Measurements from ENCODE around the gene CHST2.

DNA sequence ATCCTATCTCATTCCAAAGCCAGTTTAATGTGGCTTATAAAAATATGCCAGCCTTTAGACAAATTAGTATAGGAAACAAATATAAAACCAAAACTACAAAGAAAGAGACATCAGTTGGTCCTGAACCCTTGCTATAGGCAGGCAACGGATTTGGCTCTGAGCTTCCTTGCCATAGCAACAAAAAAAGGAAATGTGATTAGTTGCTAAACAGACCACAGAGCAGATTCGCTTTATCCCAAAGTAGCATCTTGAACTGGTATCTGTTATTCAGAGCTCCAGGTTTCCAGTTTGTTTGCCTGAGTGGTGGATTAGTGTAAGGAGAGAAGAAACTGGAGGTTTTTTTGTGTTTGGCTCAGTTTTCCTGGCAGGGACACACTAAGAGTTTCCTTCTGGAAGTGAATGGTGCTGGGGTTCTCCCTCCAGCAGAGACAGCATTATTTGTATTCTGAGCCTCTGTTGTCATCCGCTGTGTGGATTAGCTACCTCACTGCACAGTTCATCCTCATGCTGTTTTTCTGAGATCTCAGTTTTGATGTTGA, 44.1 kb downstream of the CHST2 start:
- TF ChIP-seq CTCF (IDR thresholded peaks at IDR 0.05; ENCODE audit: low read length) (no peak), EZH2 (IDR thresholded peaks at IDR 0.05; ENCODE audit: borderline replicate concordance, low read length) (no peak)
